Natural killer cell (primary cell): ENCODE results near the gene NDUFAB1. TPM values are rescaled to one million over a fixed set of nuclear protein-coding genes. Genes with fewer than 3 reads are reported as not detected.
A peak's percentile ranks its signal among the peaks of the same experiment; 100 is the strongest.
"Not testable (repeated sequence)": the region's sequence is repeated elsewhere in the genome, so short reads cannot be mapped to it uniquely, and the experiment has no call there.

Source experiments
- ATAC-seq, 3 donors: fragments of 150-1000 bp in 2 of 3; fragments of 200-7000 bp in 1 of 3; cut with Tn5 transposase; 1 replicate in 1 of 3; 2 replicates in 2 of 3; pipeline ENCODE4 v1.10.0; 2021; ENCODE audit warnings: mild to moderate bottlenecking in 2 of 3, moderate library complexity in 2 of 3
- DNase-seq, 2 donors: peaks; one replicate each; pipeline versions ENCODE4 v3.0.0 to v3.0.0-alpha.2; 2013 to 2021; ENCODE audit warnings: mixed read lengths in 1 of 2
- H3K27ac ChIP-seq: one replicate; pipeline ENCODE4 v1.5.1; 2013; ENCODE audit warnings: mild to moderate bottlenecking, low read length
- H3K27me3 ChIP-seq: one replicate; pipeline ENCODE4 v1.6.1; 2013; ENCODE audit warnings: low read length; ENCODE audit not compliant: control insufficient read depth, insufficient read depth
- H3K36me3 ChIP-seq: one replicate; pipeline ENCODE4 v1.6.1; 2013; ENCODE audit warnings: low read length; ENCODE audit not compliant: control insufficient read depth, insufficient read depth
- H3K4me1 ChIP-seq: one replicate; pipeline ENCODE4 v1.6.1; 2013; ENCODE audit warnings: low read length; ENCODE audit not compliant: control insufficient read depth, insufficient read depth
- H3K4me3 ChIP-seq: one replicate; pipeline ENCODE4 v1.5.1; 2013; ENCODE audit warnings: low read length
- H3K9me3 ChIP-seq: one replicate; pipeline ENCODE4 v1.6.1; 2013; ENCODE audit warnings: low read length; ENCODE audit not compliant: control insufficient read depth, insufficient read depth
- H3K27ac Mint-ChIP-seq, 2 donors: one replicate each; pipeline ENCODE4 v1.8.0; 2022; ENCODE audit warnings: mild to moderate bottlenecking in 2 of 2, mixed read lengths in 2 of 2, moderate library complexity in 1 of 2
- H3K27me3 Mint-ChIP-seq, 2 donors: one replicate each; pipeline ENCODE4 v1.8.0; 2022; ENCODE audit warnings: low read depth in 2 of 2, mixed read lengths in 2 of 2
- H3K36me3 Mint-ChIP-seq: one replicate; pipeline ENCODE4 v1.8.0; 2022; ENCODE audit warnings: mixed read lengths
- H3K4me1 Mint-ChIP-seq, 2 donors: one replicate each; pipeline ENCODE4 v1.8.0; 2022; ENCODE audit warnings: mixed read lengths in 2 of 2
- H3K4me3 Mint-ChIP-seq: one replicate; pipeline ENCODE4 v1.8.0; 2022; ENCODE audit warnings: mild to moderate bottlenecking, moderate library complexity, mixed read lengths
- H3K9me3 Mint-ChIP-seq, 2 donors: one replicate each; pipeline ENCODE4 v1.8.0; 2022; ENCODE audit warnings: mixed read lengths in 2 of 2
- CTCF ChIP-seq: fragments of 200-600 bp; IDR thresholded peaks from one replicate; pipeline ENCODE4 v1.8.0; 2022; ENCODE audit warnings: antibody characterized with exemption
- WGBS: methylation state at CpG from one replicate; pipeline ENCODE4 v1.1.7; 2013; ENCODE audit warnings: missing lambda C conversion rate; ENCODE audit not compliant: insufficient coverage; 5-methylcytosine and 5-hydroxymethylcytosine counted together
- intact Hi-C: fragments of 100-400 bp; cut with micrococcal nuclease; formaldehyde crosslinking; loops from one replicate; pipeline ENCODE4 v1.14.2; 2022
- total RNA-seq, 4 donors: library from RNA; stranded (reverse); fragments of 120-200 nt in 1 of 4; gene quantifications; one replicate each; pipeline versions ENCODE4 v1.2.3 to v1.2.4, GENCODE V29; 2013 to 2022

NDUFAB1 gene
- total RNA-seq, 3 donors from 2014 or later (not counting 1 experiment from before 2014, with no cell fraction given): 27.3 to 30.5 (median 28.3) TPM

- Mint-ChIP-seq H3K4me3 (peak overlapping the region; percentile 98), H3K27ac (peak overlapping the region; percentile 90 to 96), H3K27me3 (no peaks in the 10 kb centered on the region), H3K36me3 (peaks cover 11% of the 10 kb centered on the region), H3K4me1 (peaks cover 34 to 35% of the 10 kb centered on the region in 2 donors), H3K9me3 (no peaks in the 10 kb centered on the region)
- WGBS: 0% methylated on average over 3 of the region's 8 CpGs
- H3K36me3 ChIP-seq: peaks cover 17% of the 10 kb centered on the region
- peaks cover 26% of the 10 kb centered on the region for H3K4me1 ChIP-seq
- intact Hi-C loops: no loop called here
- no peak for TF ChIP-seq CTCF
- no peaks in the 10 kb centered on the region for H3K9me3 ChIP-seq
- peak overlapping the region; percentile 65 for H3K27ac ChIP-seq
- H3K27me3 ChIP-seq: no peaks in the 10 kb centered on the region
- DNase-seq (no peak), ATAC-seq (no peak)
- peak overlapping the region; percentile 66 for H3K4me3 ChIP-seq
Measured at GRCh38 chr16:23640615-23640930, 44.5 kb upstream of the NDUFAB1 start.

GRCh38 chr16:23635958-23636357 lies 39.8 kb upstream of the NDUFAB1 start:
- no peak overlapping the region for H3K4me3 Mint-ChIP-seq
- H3K27ac ChIP-seq: no peak overlapping the region
- no peak overlapping the region for H3K27ac Mint-ChIP-seq
- intact Hi-C loops: no loop called here
- H3K4me1 ChIP-seq: peaks cover 14% of the 10 kb centered on the region
- H3K27me3 Mint-ChIP-seq: no peaks in the 10 kb centered on the region
- peaks cover 19% of the 10 kb centered on the region for H3K36me3 ChIP-seq
- H3K27me3 ChIP-seq: no peaks in the 10 kb centered on the region
- no peaks in the 10 kb centered on the region for H3K9me3 Mint-ChIP-seq
- H3K4me3 ChIP-seq: no peak overlapping the region
- H3K9me3 ChIP-seq: no peaks in the 10 kb centered on the region
- DNase-seq (no peak), ATAC-seq (no peak)
- TF ChIP-seq CTCF: no peak
- H3K36me3 Mint-ChIP-seq: peaks cover 15% of the 10 kb centered on the region
- peaks cover 9 to 18% of the 10 kb centered on the region in 2 donors for H3K4me1 Mint-ChIP-seq

GRCh38 chr16:23634461-23635036 lies 38.4 kb upstream of the NDUFAB1 start:
- WGBS: 100% methylated on average over 2 of the region's 4 CpGs
- TF ChIP-seq CTCF: no peak
- H3K36me3 Mint-ChIP-seq: peaks cover 15% of the 10 kb centered on the region
- no peak for ATAC-seq
- Histone ChIP-seq H3K27me3 (no peaks in the 10 kb centered on the region), H3K4me1 (peaks cover under 1% of the 10 kb centered on the region), H3K36me3 (peaks cover 26% of the 10 kb centered on the region), H3K4me3 (no peak overlapping the region), H3K9me3 (no peaks in the 10 kb centered on the region), H3K27ac (no peak overlapping the region)
- no peak overlapping the region for H3K4me3 Mint-ChIP-seq
- peaks cover 0 to 9% of the 10 kb centered on the region in 2 donors for H3K4me1 Mint-ChIP-seq
- H3K27ac Mint-ChIP-seq: no peak overlapping the region
- intact Hi-C loops: no loop called here
- H3K9me3 Mint-ChIP-seq: no peaks in the 10 kb centered on the region
- DNase-seq: no peak
- H3K27me3 Mint-ChIP-seq: no peaks in the 10 kb centered on the region

- Mint-ChIP-seq H3K27ac (peak overlapping the region in 1 of 2 donors; percentile 38), H3K36me3 (peaks cover 15% of the 10 kb centered on the region)
- DNase-seq: not testable (repeated sequence)
Measured at GRCh38 chr16:23631874-23632273, 35.8 kb upstream of the NDUFAB1 start.

More at GRCh38 chr16:23631874-23632273, 35.8 kb upstream of the NDUFAB1 start:
- H3K9me3 ChIP-seq, H3K27me3 Mint-ChIP-seq, H3K27me3 ChIP-seq, H3K4me3 Mint-ChIP-seq, H3K4me3 ChIP-seq, H3K4me1 ChIP-seq, H3K27ac ChIP-seq, ATAC-seq, H3K4me1 Mint-ChIP-seq, intact Hi-C loops, H3K9me3 Mint-ChIP-seq: not testable (repeated sequence)
- WGBS: 96% methylated on average over 2 of the region's 3 CpGs
- H3K36me3 ChIP-seq: peaks cover 38% of the 10 kb centered on the region
